GM18873 (cell line): Measurements from ENCODE around the gene PFKFB3.

ENCODE experiments used
- ATAC-seq: cut with Tn5 transposase; IDR thresholded peaks from one replicate; pipeline ENCODE4 v1.9.1; 2021; ENCODE audit warnings: mild to moderate bottlenecking, moderate library complexity, moderate number of reproducible peaks; ENCODE audit not compliant: unreplicated experiment, low FRiP score

The PFKFB3 gene

GRCh38 chr10:6297522-6297921 lies 94.8 kb downstream of the PFKFB3 start:
- no peak for ATAC-seq

- ATAC-seq: no peak
These were observed 95.2 kb downstream of the PFKFB3 start for GRCh38 chr10:6297951-6298381.

- ATAC-seq: no peak
These were observed 95.7 kb downstream of the PFKFB3 start for GRCh38 chr10:6298428-6298827.

GRCh38 chr10:6299234-6299633 lies 96.5 kb downstream of the PFKFB3 start:
- ATAC-seq: no peak

- no peak for ATAC-seq
These were observed 97.0 kb downstream of the PFKFB3 start for GRCh38 chr10:6299743-6300105.

- peak; percentile 82 for ATAC-seq
These were observed 97.5 kb downstream of the PFKFB3 start for GRCh38 chr10:6300106-6300783.

- ATAC-seq: no peak
These were observed 98.2 kb downstream of the PFKFB3 start for GRCh38 chr10:6300784-6301460.

- ATAC-seq: no peak
These were observed 98.8 kb downstream of the PFKFB3 start for GRCh38 chr10:6301488-6302075.
